Activated CD8-positive, alpha-beta T cell treated with anti-CD3 and anti-CD28 coated beads, Interleukin-2, amount 10 ng/mL, durations not matched to agents 7 days and 5 days (primary cell): ENCODE measurements around the gene VPS35L. TPM values are rescaled to one million over a fixed set of nuclear protein-coding genes. Genes with fewer than 3 reads are reported as not detected.

Source experiments
- ATAC-seq: fragments of 150-1000 bp; cut with Tn5 transposase; one replicate; pipeline ENCODE4 v1.10.0; 2021; ENCODE audit warnings: moderate library complexity
- CTCF ChIA-PET: fragments of 350-600 bp; sonication (Branson Sonifier 250); formaldehyde crosslinking; loops from one replicate; lab custom pipeline; 2021; ENCODE audit warnings: antibody characterized with exemption; lab: Charles Lee
- POLR2A ChIA-PET: fragments of 350-600 bp; sonication (Branson Sonifier 250); formaldehyde crosslinking; loops from one replicate; lab custom pipeline; 2021; ENCODE audit warnings: antibody characterized with exemption; lab: Charles Lee
- DNase-seq: peaks from one replicate; pipeline ENCODE4 v3.0.0-alpha.2; 2020
- H3K27ac Mint-ChIP-seq: one replicate; pipeline ENCODE4 v1.8.0; 2021; ENCODE audit warnings: mild to moderate bottlenecking, mixed read lengths
- H3K27me3 Mint-ChIP-seq: one replicate; pipeline ENCODE4 v1.8.0; 2021; ENCODE audit warnings: low read depth, mixed read lengths
- H3K36me3 Mint-ChIP-seq: one replicate; pipeline ENCODE4 v1.8.0; 2021; ENCODE audit warnings: low read depth, mixed read lengths
- H3K4me1 Mint-ChIP-seq: one replicate; pipeline ENCODE4 v1.8.0; 2021; ENCODE audit warnings: low read depth, mixed read lengths
- H3K4me3 Mint-ChIP-seq: one replicate; pipeline ENCODE4 v1.8.0; 2021; ENCODE audit warnings: mild to moderate bottlenecking, mixed read lengths
- H3K9me3 Mint-ChIP-seq: one replicate; pipeline ENCODE4 v1.8.0; 2022; ENCODE audit warnings: mixed read lengths; ENCODE audit not compliant: insufficient read depth
- total RNA-seq, 2 experiments: library from RNA; stranded (reverse); gene quantifications; one replicate each; pipeline ENCODE4 v1.2.3, GENCODE V29; 2021

VPS35L gene
- total RNA-seq, 2 experiments from 2014 or later, result 61.5 to 65.1 TPM

DNA sequence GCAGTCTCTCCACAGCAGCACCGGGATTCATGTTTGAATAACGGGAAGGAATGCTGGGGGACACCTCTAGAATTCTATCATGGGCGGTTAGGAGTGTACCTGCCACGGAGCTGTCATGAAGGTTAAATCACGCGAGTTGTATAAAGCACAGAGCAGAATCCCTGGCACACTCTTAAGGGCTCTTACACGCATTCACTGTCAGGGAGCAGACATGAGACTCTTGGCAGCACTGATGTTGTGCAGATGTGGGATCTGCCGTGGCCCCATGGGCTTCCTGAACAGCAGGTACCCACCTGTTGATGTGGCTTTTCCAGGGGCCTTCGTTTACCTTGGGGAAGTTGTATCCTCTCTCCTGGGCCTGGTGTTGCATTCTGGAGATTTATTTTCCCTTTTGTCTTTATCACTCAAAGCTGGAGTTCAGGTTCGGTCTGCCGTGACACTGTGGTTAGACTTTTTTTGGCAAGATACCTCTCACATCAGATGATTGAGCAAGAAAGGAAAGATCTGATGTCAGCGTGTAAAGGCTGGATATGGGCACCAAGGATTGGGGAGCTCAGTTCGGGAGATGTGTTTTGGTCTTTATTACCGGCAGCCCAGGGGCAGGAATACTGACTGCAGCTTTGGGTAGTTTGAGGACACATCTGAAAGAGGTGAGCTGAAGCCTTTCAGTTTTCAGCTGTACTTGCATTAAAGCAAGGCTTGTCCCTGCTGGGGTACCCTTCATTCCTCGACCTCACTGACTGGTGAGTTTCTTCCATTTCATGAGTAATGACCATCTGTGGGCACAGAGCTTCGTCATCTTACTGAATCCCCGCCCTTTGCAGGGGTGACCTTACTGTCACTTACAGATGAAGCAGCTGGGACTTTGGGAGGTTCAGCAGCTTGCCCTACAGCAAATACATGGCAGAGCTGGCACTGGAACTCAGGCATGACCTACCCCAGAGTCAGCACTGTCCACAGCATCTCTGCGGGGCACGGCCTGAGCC is 143.3 kb downstream of the VPS35L start:
- peaks cover 55% of the 10 kb centered on the region for H3K36me3 Mint-ChIP-seq
- CTCF ChIA-PET, result interaction anchor here (1.0 kb wide), 2 partner anchors 115 to 143 kb away, joined by 3 read pairs; partner anchors contain the start of gene VPS35L

DNA sequence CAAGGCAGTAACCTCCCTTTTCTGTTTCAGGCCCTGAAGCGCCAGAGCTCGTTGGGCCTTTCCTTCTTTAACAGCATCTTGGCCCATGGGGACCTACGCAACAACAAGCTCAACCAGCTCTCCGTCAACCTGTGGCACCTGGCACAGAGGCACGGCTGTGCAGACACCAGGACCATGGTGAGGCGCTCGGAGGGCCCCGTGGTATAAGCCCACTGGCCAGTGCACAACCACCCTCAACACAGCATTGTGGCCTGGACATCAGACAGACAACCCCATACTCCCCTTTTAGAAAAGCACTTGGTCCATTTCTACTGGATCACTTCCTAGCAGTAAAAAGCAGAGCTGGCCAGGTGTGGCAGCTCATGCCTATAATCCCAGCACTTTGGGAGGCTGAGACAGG is 144.0 kb downstream of the VPS35L start:
- no peak for DNase-seq
- no peaks in the 10 kb centered on the region for H3K9me3 Mint-ChIP-seq
- ATAC-seq, result no peak
- no peak overlapping the region for H3K4me3 Mint-ChIP-seq
- H3K27ac Mint-ChIP-seq, result no peak overlapping the region
- CTCF ChIA-PET, result interaction anchor here (1.0 kb wide), 2 partner anchors 116 to 144 kb away, joined by 3 read pairs; partner anchors contain the start of gene VPS35L
- H3K4me1 Mint-ChIP-seq, result peaks cover 29% of the 10 kb centered on the region
- POLR2A ChIA-PET, result no interaction called here
- no peaks in the 10 kb centered on the region for H3K27me3 Mint-ChIP-seq
- peaks cover 57% of the 10 kb centered on the region for H3K36me3 Mint-ChIP-seq

More for the DNA sequence above, 143.3 kb downstream of the VPS35L start:
- H3K27me3 Mint-ChIP-seq, result no peaks in the 10 kb centered on the region
- ATAC-seq (no peak), DNase-seq (no peak)
- H3K4me1 Mint-ChIP-seq, result peaks cover 29% of the 10 kb centered on the region
- no peak overlapping the region for H3K4me3 Mint-ChIP-seq
- POLR2A ChIA-PET, result no interaction called here
- H3K9me3 Mint-ChIP-seq, result no peaks in the 10 kb centered on the region
- H3K27ac Mint-ChIP-seq, result no peak overlapping the region

DNA sequence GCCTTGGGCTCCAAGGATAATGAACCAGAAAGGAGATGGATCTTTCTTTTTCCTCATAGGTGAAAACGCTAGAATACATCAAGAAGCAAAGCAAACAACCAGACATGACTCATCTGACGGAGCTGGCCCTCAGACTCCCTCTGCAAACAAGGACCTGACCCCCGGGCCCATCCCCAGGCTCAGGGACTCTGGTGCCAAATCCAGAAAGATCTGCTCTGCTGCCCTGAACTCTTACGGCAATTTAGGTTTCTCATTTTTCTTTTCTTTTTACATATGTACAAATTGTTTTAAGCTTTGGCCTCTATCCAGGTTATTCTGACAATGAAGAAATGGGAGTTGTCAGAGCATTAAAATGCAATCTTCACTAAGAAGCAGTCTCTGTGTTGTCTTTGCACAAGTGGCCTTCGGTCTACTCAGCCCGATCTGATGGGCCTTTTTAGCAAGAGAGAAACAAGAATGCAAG is 144.8 kb downstream of the VPS35L start:
- DNase-seq (no peak), ATAC-seq (no peak)
- no peaks in the 10 kb centered on the region for H3K27me3 Mint-ChIP-seq
- H3K9me3 Mint-ChIP-seq, result no peaks in the 10 kb centered on the region
- no peak overlapping the region for H3K4me3 Mint-ChIP-seq
- H3K27ac Mint-ChIP-seq, result no peak overlapping the region
- ChIA-PET CTCF (no interaction called here), POLR2A (no interaction called here)
- H3K4me1 Mint-ChIP-seq, result peaks cover 29% of the 10 kb centered on the region
- H3K36me3 Mint-ChIP-seq, result peaks cover 64% of the 10 kb centered on the region

DNA sequence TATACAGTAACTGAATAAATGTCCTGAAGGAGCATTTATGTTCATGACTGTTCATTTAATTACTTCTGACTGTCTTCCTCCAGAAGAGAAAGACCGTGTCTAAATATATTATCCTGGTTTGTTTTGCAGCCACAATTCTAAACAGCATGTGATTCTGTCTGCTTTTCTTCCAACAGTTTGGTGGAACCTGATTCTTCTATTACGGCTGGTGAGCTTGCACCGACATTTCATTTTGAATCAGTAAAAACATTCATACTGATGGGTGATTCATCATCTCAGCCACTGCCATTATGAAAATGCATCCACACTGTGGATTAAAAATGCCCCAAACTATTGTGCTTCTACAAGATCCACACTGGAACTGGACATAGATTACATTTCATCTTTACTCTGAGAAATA is 145.6 kb downstream of the VPS35L start:
- DNase-seq, result no peak
- no peak for ATAC-seq
- no peaks in the 10 kb centered on the region for H3K27me3 Mint-ChIP-seq
- H3K9me3 Mint-ChIP-seq, result no peaks in the 10 kb centered on the region
- no peak overlapping the region for H3K4me3 Mint-ChIP-seq
- POLR2A ChIA-PET, result interaction anchor here (0.7 kb wide), 1 partner anchor 13 kb away, joined by 3 read pairs; no protein-coding TSS in a partner anchor
- CTCF ChIA-PET, result no interaction called here
- H3K4me1 Mint-ChIP-seq, result peaks cover 26% of the 10 kb centered on the region
- peaks cover 68% of the 10 kb centered on the region for H3K36me3 Mint-ChIP-seq
- H3K27ac Mint-ChIP-seq, result no peak overlapping the region

DNA sequence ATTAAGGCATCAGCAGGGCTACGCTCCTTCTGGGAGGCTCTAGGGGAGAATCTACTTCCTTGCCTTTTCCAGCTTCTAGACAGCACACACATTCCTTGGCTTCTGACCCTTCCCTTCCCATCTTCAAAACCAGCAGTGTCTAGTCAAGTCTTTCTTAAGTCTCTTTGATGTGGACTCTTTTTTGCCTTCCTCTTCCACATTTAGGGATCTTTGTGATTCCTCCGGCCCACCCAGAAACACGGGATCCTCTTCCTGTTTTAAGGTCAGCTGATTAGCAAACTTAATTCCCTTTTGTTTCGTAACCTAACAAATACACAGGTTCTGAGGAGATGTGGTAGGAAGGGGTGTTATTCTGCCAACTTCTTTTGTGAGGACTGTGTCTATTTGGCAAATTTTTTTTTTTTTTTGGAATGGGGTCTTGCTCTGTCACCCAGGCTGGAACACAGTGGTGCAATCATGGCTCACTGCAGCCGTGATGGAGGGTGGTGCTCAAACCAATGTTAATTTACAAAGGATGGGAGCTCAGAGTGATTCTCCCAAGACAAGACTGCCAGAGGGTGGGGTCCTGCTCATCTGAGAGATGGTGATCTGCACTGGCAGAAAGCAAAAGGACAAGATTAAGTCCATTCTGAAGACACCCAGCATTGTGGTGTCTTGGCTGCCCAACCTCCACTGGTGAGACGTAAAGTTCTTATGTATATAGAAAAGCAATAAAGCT is 147.8 kb downstream of the VPS35L start:
- H3K27me3 Mint-ChIP-seq, result no peaks in the 10 kb centered on the region
- DNase-seq (no peak), ATAC-seq (no peak)
- ChIA-PET CTCF (interaction anchor here (1.4 kb wide), 1 partner anchor 15 kb away, joined by 4 read pairs; the partner anchor contains the start of genes IQCK and KNOP1), POLR2A (no interaction called here)
- no peak overlapping the region for H3K4me3 Mint-ChIP-seq
- H3K27ac Mint-ChIP-seq, result no peak overlapping the region
- peaks cover 4% of the 10 kb centered on the region for H3K4me1 Mint-ChIP-seq
- no peaks in the 10 kb centered on the region for H3K9me3 Mint-ChIP-seq
- peaks cover 63% of the 10 kb centered on the region for H3K36me3 Mint-ChIP-seq

DNA sequence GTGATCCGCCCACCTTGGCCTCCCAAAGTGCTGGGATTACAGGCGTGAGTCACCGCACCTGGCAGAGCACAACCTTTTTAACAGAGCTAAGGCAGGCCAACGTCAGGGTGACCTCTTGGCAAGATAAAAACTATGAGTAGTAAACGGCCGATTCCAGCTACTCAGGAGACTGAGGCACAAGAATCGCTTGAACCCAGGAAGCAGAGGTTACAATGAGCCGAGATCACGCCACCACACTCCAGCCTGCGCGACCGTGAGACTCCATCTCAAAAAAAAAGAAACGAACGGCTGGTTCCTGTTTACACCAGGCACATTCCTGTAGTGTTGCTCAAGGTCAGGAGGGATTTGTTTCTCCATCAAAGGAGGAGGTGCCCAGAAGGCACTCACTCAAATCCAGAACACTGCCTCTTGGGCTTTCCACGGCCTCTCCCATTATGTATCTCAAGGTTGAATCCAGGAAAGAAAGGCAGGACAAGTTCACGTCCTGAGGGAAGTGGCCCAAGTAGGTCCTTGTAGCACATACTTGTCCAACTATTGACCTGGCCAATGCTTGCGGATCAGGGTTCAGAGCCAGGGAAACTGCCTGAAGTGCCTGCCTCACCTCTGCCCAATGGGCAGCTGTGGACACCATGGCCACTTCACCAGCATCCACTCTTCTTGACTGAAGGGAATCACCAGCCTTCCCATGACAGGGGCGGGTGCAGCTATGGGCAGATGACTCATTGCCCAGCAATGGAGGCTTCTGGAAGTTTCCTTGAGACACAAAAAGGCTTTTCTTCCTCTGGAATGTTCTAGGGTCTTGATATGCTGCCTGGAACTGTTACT is 149.0 kb downstream of the VPS35L start:
- Mint-ChIP-seq H3K27ac (no peak overlapping the region), H3K36me3 (peaks cover 56% of the 10 kb centered on the region), H3K4me1 (no peaks in the 10 kb centered on the region), H3K4me3 (no peak overlapping the region), H3K27me3 (no peaks in the 10 kb centered on the region), H3K9me3 (no peaks in the 10 kb centered on the region)
- DNase-seq (no peak), ATAC-seq (no peak)
- ChIA-PET POLR2A (interaction anchor here (0.6 kb wide), 1 partner anchor 157 kb away, joined by 3 read pairs; no protein-coding TSS in a partner anchor), CTCF (no interaction called here)

DNA sequence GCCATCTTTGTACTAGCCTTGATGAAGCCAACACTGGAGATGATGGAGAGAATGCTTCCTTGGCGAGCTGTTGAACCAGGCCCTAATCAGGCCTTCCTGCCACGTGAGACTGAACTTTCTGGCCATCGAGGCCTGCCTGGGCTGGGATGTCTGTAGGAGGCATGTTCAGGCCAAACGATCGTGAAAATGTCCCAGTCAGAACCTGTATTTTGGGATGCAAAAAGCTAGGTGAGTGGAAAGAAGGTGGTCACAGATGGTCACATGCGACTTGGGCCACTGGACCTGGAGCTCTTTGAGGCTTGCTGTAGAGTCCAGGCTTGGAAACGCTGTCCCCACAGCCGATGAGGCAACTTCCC is 149.6 kb downstream of the VPS35L start:
- H3K36me3 Mint-ChIP-seq, result peaks cover 55% of the 10 kb centered on the region
- ChIA-PET CTCF (no interaction called here), POLR2A (no interaction called here)
- DNase-seq (no peak), ATAC-seq (no peak)
- H3K27ac Mint-ChIP-seq, result no peak overlapping the region
- H3K27me3 Mint-ChIP-seq, result no peaks in the 10 kb centered on the region
- H3K4me1 Mint-ChIP-seq, result no peaks in the 10 kb centered on the region
- H3K9me3 Mint-ChIP-seq, result no peaks in the 10 kb centered on the region
- H3K4me3 Mint-ChIP-seq, result no peak overlapping the region

DNA sequence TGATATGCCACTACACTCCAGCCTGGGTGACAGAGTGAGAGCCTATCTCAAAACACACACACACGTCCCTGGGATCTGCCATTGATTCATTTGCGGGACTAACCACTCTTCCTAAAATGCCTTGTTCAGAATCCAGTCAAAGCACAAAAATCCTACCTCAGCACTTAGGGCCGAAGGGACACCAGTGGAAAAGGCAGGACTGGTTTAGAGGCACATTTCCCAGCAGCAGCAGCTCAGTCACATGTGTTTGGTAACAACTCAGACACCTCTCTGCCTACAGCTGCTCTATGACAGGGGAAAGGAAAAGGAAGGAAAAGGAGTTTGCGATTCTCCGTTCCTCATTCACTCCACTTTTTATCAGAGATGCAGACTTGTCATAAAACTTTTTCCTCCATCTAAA is 150.3 kb downstream of the VPS35L start:
- ChIA-PET POLR2A (no interaction called here), CTCF (no interaction called here)
- DNase-seq (no peak), ATAC-seq (no peak)
- H3K4me3 Mint-ChIP-seq, result no peak overlapping the region
- H3K27ac Mint-ChIP-seq, result no peak overlapping the region
- H3K27me3 Mint-ChIP-seq, result no peaks in the 10 kb centered on the region
- peaks cover 49% of the 10 kb centered on the region for H3K36me3 Mint-ChIP-seq
- no peaks in the 10 kb centered on the region for H3K9me3 Mint-ChIP-seq
- H3K4me1 Mint-ChIP-seq, result no peaks in the 10 kb centered on the region

DNA sequence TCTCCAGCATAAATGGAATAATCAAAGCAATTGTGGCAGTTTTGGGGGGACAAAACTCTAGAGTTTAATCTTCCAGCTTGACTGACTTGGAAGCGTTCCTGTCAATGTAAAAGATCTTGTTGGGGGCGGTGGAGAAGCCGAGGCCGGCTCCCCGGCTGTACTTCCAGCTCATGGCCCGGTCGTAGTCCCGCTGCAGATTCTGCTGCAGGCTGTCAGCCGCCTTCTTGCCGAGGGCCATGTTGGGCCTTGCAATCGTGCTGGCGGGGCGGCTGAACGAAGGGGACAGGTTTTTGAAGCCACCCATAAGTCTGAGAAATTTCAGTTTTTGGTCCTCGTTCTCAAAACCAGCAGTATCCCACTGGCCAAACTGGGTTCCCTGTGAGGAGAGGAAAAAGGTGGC is 151.3 kb downstream of the VPS35L start:
- Mint-ChIP-seq H3K9me3 (no peaks in the 10 kb centered on the region), H3K27ac (no peak overlapping the region), H3K4me1 (no peaks in the 10 kb centered on the region), H3K27me3 (no peaks in the 10 kb centered on the region), H3K4me3 (no peak overlapping the region), H3K36me3 (peaks cover 44% of the 10 kb centered on the region)
- DNase-seq (no peak), ATAC-seq (no peak)
- CTCF ChIA-PET, result no interaction called here
- POLR2A ChIA-PET, result no interaction called here

DNA sequence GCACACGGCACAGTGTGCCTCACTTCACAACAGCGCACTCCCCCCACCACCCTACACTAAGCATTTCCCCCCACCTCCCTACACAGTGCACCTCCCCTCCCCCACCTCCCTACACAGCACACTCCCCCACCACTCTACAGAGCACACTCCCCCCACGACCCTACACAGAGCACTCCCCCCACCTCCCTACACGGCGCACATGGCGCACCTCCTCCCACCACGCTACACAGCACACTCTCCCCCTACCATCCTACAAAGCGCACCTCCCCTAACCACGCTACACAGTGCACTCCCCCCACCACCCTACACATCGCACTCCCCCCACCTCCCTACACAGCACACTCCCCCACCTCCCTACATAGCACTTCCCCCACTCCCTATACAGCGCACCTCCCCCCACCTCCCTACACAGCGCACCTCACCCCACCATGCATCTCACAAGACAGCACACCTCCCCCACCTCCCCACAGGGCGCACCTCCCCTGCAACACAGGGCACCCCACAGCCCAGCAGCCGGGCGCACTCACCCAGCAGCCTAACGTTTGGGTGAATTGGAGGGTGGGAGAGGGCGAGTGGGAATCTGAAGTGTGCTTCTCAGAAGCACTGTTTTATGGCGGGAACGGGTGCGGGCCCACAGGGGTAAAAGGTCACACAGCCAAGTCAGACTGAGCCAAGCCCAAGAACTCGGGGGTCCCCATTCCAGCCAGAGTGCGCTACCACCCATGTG is 152.2 kb downstream of the VPS35L start:
- no peaks in the 10 kb centered on the region for H3K9me3 Mint-ChIP-seq
- DNase-seq (no peak), ATAC-seq (no peak)
- no peak overlapping the region for H3K27ac Mint-ChIP-seq
- no peaks in the 10 kb centered on the region for H3K4me1 Mint-ChIP-seq
- ChIA-PET CTCF (no interaction called here), POLR2A (no interaction called here)
- no peaks in the 10 kb centered on the region for H3K27me3 Mint-ChIP-seq
- H3K36me3 Mint-ChIP-seq, result peaks cover 41% of the 10 kb centered on the region
- H3K4me3 Mint-ChIP-seq, result no peak overlapping the region
